ENCODE data around the gene INTS11.

Gene INTS11

DNA sequence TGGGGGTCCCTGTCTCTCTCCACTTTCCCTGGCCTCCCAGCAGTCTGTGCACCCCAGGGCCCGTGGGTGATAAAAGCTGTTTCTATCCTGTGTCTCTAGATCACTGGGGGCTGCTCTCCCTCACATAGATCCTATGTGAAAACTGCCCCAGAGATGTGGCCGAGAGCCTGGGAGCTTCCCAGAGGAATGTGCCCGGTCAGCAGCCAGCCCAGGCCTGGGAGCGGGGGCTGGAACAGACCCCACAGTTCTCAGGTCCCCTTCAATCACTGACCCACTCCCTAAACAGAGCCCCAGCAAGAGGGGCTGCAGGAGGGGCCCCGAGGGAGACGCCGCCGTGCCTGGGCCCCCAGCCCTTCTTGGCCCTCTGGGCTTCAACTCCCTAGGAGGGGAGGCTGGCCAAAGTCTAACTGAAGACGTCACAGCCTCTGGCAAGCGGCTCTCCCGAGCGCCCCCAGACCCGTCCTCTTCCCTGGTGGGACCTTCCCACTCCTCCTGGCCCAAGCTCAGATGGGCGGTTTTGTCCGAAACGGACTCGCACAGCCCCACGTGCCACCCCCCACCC, 33.5 kb upstream of the INTS11 start:
- Histone ChIP-seq H3K27ac (replicated peaks; ENCODE audit: low read length) (no peak overlapping the region), H3K14ac (ENCODE audit: low read length) (no peak overlapping the region), H4K91ac (ENCODE audit: low read depth, low read length, poor library complexity) (peak overlapping the region; percentile 79), H3K4me3 (ENCODE audit: low read length in 2 of 2) (peak overlapping the region; percentile 16 to 39), H2BK15ac (ENCODE audit: low read length) (peak overlapping the region; percentile 97), H2BK12ac (ENCODE audit: low read length) (peak overlapping the region; percentile 73), H3K36me3 (replicated peaks in 1 of 2; ENCODE audit: control insufficient read depth in 2 of 2, insufficient read depth in 2 of 2, low read length in 2 of 2) (peaks cover 0 to under 1% of the 10 kb centered on the region in 2 donors), H3K27me3 (ENCODE audit: control insufficient read depth in 3 of 3, insufficient read depth in 3 of 3, low read depth in 1 of 3, low read length in 3 of 3) (peaks cover 0 to 23% (median 14%) of the 10 kb centered on the region in 3 experiments), H3K9me3 (replicated peaks in 1 of 2; ENCODE audit: control insufficient read depth in 2 of 2, insufficient read depth in 1 of 2, low read depth in 1 of 2, low read length in 2 of 2) (no peaks in the 10 kb centered on the region), H3K18ac (ENCODE audit: low read length) (peak overlapping the region; percentile 97), H2BK120ac (ENCODE audit: low read depth, low read length) (peak overlapping the region; percentile 99), H3K79me1 (ENCODE audit: low read depth, low read length) (peaks cover 3% of the 10 kb centered on the region), H4K8ac (ENCODE audit: low read depth, low read length) (peak overlapping the region; percentile 17), H2AK5ac (ENCODE audit: low read depth, low read length) (peak overlapping the region; percentile 94), H3K4me1 (ENCODE audit: control insufficient read depth in 2 of 2, insufficient read depth in 1 of 2, low read depth in 1 of 2, low read length in 2 of 2) (peaks cover 54 to 57% of the 10 kb centered on the region in 2 donors), H3K23ac (ENCODE audit: low read depth, low read length, poor library complexity) (peak overlapping the region; percentile 96), H2BK5ac (ENCODE audit: low read length) (peak overlapping the region; percentile 70), H3K9ac (ENCODE audit: low read depth, low read length, poor library complexity) (peak overlapping the region; percentile 44), H2AFZ (ENCODE audit: low read length) (peak overlapping the region; percentile 65), H3K4me2 (ENCODE audit: insufficient read depth, low read length, poor library complexity, severe bottlenecking) (peak overlapping the region; percentile 14), H3K4ac (ENCODE audit: low read length) (peak overlapping the region; percentile 93)
- WGBS, 2 donors (ENCODE audit: extremely low coverage in 2 of 2, insufficient read length in 2 of 2, insufficient replicate concordance in 1 of 2), result no CpG with 5 or more reads among the region's 18 CpGs
- DNase-seq (ENCODE audit: low spot score), result no peak

DNA sequence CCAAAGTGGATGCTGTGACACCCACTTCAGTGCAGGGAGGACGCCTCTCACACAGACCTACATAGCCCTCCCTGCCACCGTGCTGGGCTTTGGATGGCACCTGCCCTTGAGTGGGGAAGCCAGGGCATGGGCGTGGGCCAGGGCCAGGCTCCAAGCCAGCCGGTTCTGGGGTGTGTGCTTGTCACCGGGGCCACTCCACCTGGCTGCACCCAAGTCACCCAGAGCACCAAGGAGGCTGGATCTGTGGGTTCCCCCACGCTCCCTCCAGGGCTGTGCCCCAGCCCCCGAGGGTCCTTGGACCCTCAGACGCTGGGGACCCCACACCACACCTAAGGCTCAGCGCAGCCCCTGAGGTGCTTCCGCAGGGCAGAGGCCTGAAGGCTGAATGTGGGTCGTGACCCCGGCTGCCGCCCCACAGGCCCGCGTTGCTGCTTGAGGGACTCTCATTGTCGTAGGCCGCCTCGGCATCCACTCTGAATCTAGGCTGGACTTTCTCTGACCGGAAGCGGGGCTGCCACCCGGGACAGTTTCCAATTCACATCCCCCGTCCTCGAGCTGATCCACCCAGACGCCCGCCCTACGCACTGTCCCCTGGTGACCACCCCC, 32.4 kb upstream of the INTS11 start:
- H3K4me3 ChIP-seq (ENCODE audit: low read length in 2 of 2), result peak overlapping the region in 1 of 2 donors; percentile 39
- H3K27me3 ChIP-seq (ENCODE audit: control insufficient read depth in 3 of 3, insufficient read depth in 3 of 3, low read depth in 1 of 3, low read length in 3 of 3), result peaks cover 0 to 25% (median 14%) of the 10 kb centered on the region in 3 experiments
- peak overlapping the region; percentile 25 for H3K14ac ChIP-seq (ENCODE audit: low read length)
- H4K91ac ChIP-seq (ENCODE audit: low read depth, low read length, poor library complexity), result peak overlapping the region; percentile 97
- DNase-seq (ENCODE audit: low spot score), result no peak
- peaks cover 2 to 5% of the 10 kb centered on the region in 2 donors for H3K36me3 ChIP-seq (replicated peaks in 1 of 2; ENCODE audit: control insufficient read depth in 2 of 2, insufficient read depth in 2 of 2, low read length in 2 of 2)
- peak overlapping the region; percentile 99 for H2AK5ac ChIP-seq (ENCODE audit: low read depth, low read length)
- no CpG with 5 or more reads among the region's 26 CpGs for WGBS, 2 donors (ENCODE audit: extremely low coverage in 2 of 2, insufficient read length in 2 of 2, insufficient replicate concordance in 1 of 2)
- no peak overlapping the region for H4K8ac ChIP-seq (ENCODE audit: low read depth, low read length)
- peaks cover 4% of the 10 kb centered on the region for H3K79me1 ChIP-seq (ENCODE audit: low read depth, low read length)
- no peak overlapping the region for H2AFZ ChIP-seq (ENCODE audit: low read length)
- H3K9ac ChIP-seq (ENCODE audit: low read depth, low read length, poor library complexity), result peak overlapping the region; percentile 60
- H3K23ac ChIP-seq (ENCODE audit: low read depth, low read length, poor library complexity), result peak overlapping the region; percentile 65
- peaks cover 0 to 3% of the 10 kb centered on the region in 2 donors for H3K9me3 ChIP-seq (replicated peaks in 1 of 2; ENCODE audit: control insufficient read depth in 2 of 2, insufficient read depth in 1 of 2, low read depth in 1 of 2, low read length in 2 of 2)
- H2BK15ac ChIP-seq (ENCODE audit: low read length), result peak overlapping the region; percentile 85
- H3K4ac ChIP-seq (ENCODE audit: low read length), result peak overlapping the region; percentile 66
- H3K4me2 ChIP-seq (ENCODE audit: insufficient read depth, low read length, poor library complexity, severe bottlenecking), result peak overlapping the region; percentile 40
- H2BK12ac ChIP-seq (ENCODE audit: low read length), result peak overlapping the region; percentile 82
- peak overlapping the region; percentile 93 for H3K18ac ChIP-seq (ENCODE audit: low read length)
- H3K27ac ChIP-seq (replicated peaks; ENCODE audit: low read length), result no peak overlapping the region
- H2BK120ac ChIP-seq (ENCODE audit: low read depth, low read length), result peak overlapping the region; percentile 91
- H3K4me1 ChIP-seq (ENCODE audit: control insufficient read depth in 2 of 2, insufficient read depth in 1 of 2, low read depth in 1 of 2, low read length in 2 of 2), result peaks cover 56 to 60% of the 10 kb centered on the region in 2 donors
- H2BK5ac ChIP-seq (ENCODE audit: low read length), result peak overlapping the region; percentile 75

DNA sequence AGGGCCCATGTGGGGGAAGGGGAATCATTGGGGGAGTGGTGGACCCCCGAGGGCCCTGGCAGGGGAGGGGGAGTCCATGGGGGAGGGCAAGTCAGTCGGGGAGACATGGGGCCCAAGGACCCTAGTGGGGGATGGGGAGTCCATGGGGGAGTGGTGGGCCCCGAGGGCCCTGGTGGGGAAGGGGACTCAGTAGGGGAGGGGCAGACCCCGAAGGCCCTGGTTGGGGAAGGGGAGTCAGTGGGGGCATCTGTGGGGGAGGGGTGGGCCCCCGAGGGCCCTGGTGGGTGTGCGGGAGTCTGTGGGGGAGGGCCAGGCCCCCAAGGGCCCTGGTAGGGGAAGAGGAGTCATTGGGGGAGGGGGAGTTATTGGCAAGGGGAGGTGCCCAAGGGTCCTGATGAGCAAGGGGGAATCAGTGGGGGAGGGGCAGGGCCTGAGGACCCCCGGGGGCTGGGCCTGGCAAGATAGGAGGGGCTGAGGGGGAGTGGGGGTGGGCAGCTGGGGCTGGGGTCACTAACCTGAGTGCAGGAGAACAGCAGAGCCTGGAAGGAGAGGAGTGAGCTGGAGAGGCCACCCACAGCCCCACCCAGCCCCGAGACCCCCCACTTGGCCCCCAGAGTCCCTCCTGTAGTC, 31.8 kb upstream of the INTS11 start:
- Histone ChIP-seq H3K36me3 (replicated peaks in 1 of 2; ENCODE audit: control insufficient read depth in 2 of 2, insufficient read depth in 2 of 2, low read length in 2 of 2) (peaks cover 2 to 5% of the 10 kb centered on the region in 2 donors), H3K9me3 (replicated peaks in 1 of 2; ENCODE audit: control insufficient read depth in 2 of 2, insufficient read depth in 1 of 2, low read depth in 1 of 2, low read length in 2 of 2) (peaks cover 0 to 3% of the 10 kb centered on the region in 2 donors), H3K4me3 (ENCODE audit: low read length in 2 of 2) (peak overlapping the region in 1 of 2 donors; percentile 39), H3K9ac (ENCODE audit: low read depth, low read length, poor library complexity) (no peak overlapping the region), H2AFZ (ENCODE audit: low read length) (no peak overlapping the region), H2BK15ac (ENCODE audit: low read length) (peak overlapping the region; percentile 85), H3K14ac (ENCODE audit: low read length) (no peak overlapping the region), H3K18ac (ENCODE audit: low read length) (peak overlapping the region; percentile 93), H2AK5ac (ENCODE audit: low read depth, low read length) (peak overlapping the region; percentile 99), H2BK5ac (ENCODE audit: low read length) (no peak overlapping the region), H3K79me1 (ENCODE audit: low read depth, low read length) (peaks cover 4% of the 10 kb centered on the region), H3K4me2 (ENCODE audit: insufficient read depth, low read length, poor library complexity, severe bottlenecking) (no peak overlapping the region), H3K23ac (ENCODE audit: low read depth, low read length, poor library complexity) (peak overlapping the region; percentile 29), H2BK120ac (ENCODE audit: low read depth, low read length) (peak overlapping the region; percentile 91), H3K4me1 (ENCODE audit: control insufficient read depth in 2 of 2, insufficient read depth in 1 of 2, low read depth in 1 of 2, low read length in 2 of 2) (peaks cover 56 to 65% of the 10 kb centered on the region in 2 donors), H4K8ac (ENCODE audit: low read depth, low read length) (no peak overlapping the region), H3K27me3 (ENCODE audit: control insufficient read depth in 3 of 3, insufficient read depth in 3 of 3, low read depth in 1 of 3, low read length in 3 of 3) (peaks cover 0 to 25% (median 14%) of the 10 kb centered on the region in 3 experiments), H4K91ac (ENCODE audit: low read depth, low read length, poor library complexity) (no peak overlapping the region), H2BK12ac (ENCODE audit: low read length) (peak overlapping the region; percentile 82), H3K27ac (replicated peaks; ENCODE audit: low read length) (no peak overlapping the region), H3K4ac (ENCODE audit: low read length) (no peak overlapping the region)
- DNase-seq (ENCODE audit: low spot score), result no peak
- WGBS, 2 donors (ENCODE audit: extremely low coverage in 2 of 2, insufficient read length in 2 of 2, insufficient replicate concordance in 1 of 2), result no CpG with 5 or more reads among the region's 8 CpGs

DNA sequence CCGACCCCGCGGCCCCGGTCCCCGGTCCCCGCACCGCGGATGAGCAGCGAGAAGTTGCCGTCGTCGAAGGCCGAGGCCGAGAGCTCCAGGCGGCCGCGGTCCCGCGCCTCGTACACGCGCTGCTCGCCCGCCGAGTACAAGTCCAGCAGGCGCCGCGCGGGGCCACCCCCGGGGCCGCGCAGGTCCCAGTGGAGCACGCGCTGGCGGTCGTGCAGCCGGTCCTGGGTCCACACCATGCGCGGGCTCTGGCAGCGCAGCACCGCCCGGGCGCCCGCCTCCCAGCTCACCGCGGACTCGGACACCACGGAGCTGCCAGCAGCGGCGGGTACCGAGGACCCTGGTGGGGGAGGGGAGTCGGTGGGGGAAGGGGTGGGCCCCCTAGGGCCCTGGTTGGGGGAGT, 31.0 kb upstream of the INTS11 start:
- WGBS, 2 donors (ENCODE audit: extremely low coverage in 2 of 2, insufficient read length in 2 of 2, insufficient replicate concordance in 1 of 2), result no CpG with 5 or more reads among the region's 52 CpGs
- H3K4me1 ChIP-seq (ENCODE audit: control insufficient read depth in 2 of 2, insufficient read depth in 1 of 2, low read depth in 1 of 2, low read length in 2 of 2), result peaks cover 48 to 58% of the 10 kb centered on the region in 2 donors

More for the DNA sequence above, 31.0 kb upstream of the INTS11 start:
- Histone ChIP-seq H3K36me3 (replicated peaks in 1 of 2; ENCODE audit: control insufficient read depth in 2 of 2, insufficient read depth in 2 of 2, low read length in 2 of 2) (peaks cover 2 to 5% of the 10 kb centered on the region in 2 donors), H2BK15ac (ENCODE audit: low read length) (peak overlapping the region; percentile 92), H4K8ac (ENCODE audit: low read depth, low read length) (no peak overlapping the region), H2AFZ (ENCODE audit: low read length) (no peak overlapping the region), H3K23ac (ENCODE audit: low read depth, low read length, poor library complexity) (peak overlapping the region; percentile 89), H2AK5ac (ENCODE audit: low read depth, low read length) (peak overlapping the region; percentile 92), H3K4me2 (ENCODE audit: insufficient read depth, low read length, poor library complexity, severe bottlenecking) (peak overlapping the region; percentile 49), H3K4me3 (ENCODE audit: low read length in 2 of 2) (peak overlapping the region in 1 of 2 donors; percentile 36), H3K79me1 (ENCODE audit: low read depth, low read length) (peaks cover 4% of the 10 kb centered on the region), H3K4ac (ENCODE audit: low read length) (no peak overlapping the region), H3K27ac (replicated peaks; ENCODE audit: low read length) (no peak overlapping the region), H3K18ac (ENCODE audit: low read length) (peak overlapping the region; percentile 92), H2BK5ac (ENCODE audit: low read length) (no peak overlapping the region), H2BK12ac (ENCODE audit: low read length) (no peak overlapping the region), H3K9me3 (replicated peaks in 1 of 2; ENCODE audit: control insufficient read depth in 2 of 2, insufficient read depth in 1 of 2, low read depth in 1 of 2, low read length in 2 of 2) (peaks cover 0 to 3% of the 10 kb centered on the region in 2 donors), H4K91ac (ENCODE audit: low read depth, low read length, poor library complexity) (no peak overlapping the region), H3K27me3 (ENCODE audit: control insufficient read depth in 3 of 3, insufficient read depth in 3 of 3, low read depth in 1 of 3, low read length in 3 of 3) (peaks cover 0 to 25% (median 14%) of the 10 kb centered on the region in 3 experiments), H3K9ac (ENCODE audit: low read depth, low read length, poor library complexity) (no peak overlapping the region), H2BK120ac (ENCODE audit: low read depth, low read length) (peak overlapping the region; percentile 91), H3K14ac (ENCODE audit: low read length) (no peak overlapping the region)
- DNase-seq (ENCODE audit: low spot score), result no peak
